H9 (cell line): ENCODE data around the gene TGM4. TPM values are rescaled to one million over a fixed set of nuclear protein-coding genes. Genes with fewer than 3 reads are reported as not detected.

Experiments
- DNase-seq: peaks from one replicate; pipeline ENCODE4 v3.0.0-alpha.2; 2017
- H2AFZ ChIP-seq: one replicate; pipeline ENCODE4 v1.6.1; 2013; ENCODE audit warnings: mild to moderate bottlenecking, low read length, control low read depth, moderate library complexity
- H2AK5ac ChIP-seq: 2 replicates; pipeline ENCODE4 v1.6.1; 2013; ENCODE audit warnings: low read length, control low read depth, mixed read lengths; ENCODE audit not compliant: insufficient read length
- H2BK120ac ChIP-seq: one replicate; pipeline ENCODE4 v1.6.1; 2013; ENCODE audit warnings: low read depth, mild to moderate bottlenecking, low read length, control low read depth, inconsistent platforms; ENCODE audit not compliant: poor library complexity, severe bottlenecking
- H2BK12ac ChIP-seq: 2 replicates; pipeline ENCODE4 v1.6.1; 2013; ENCODE audit warnings: low read length, control low read depth, mixed read lengths, low read depth; ENCODE audit not compliant: insufficient read length
- H2BK15ac ChIP-seq: 2 replicates; pipeline ENCODE4 v1.6.1; 2013; ENCODE audit warnings: low read depth, low read length, control low read depth
- H2BK20ac ChIP-seq: one replicate; pipeline ENCODE4 v1.6.1; 2013; ENCODE audit warnings: low read depth, mild to moderate bottlenecking, low read length, control low read depth, inconsistent platforms; ENCODE audit not compliant: poor library complexity, severe bottlenecking
- H2BK5ac ChIP-seq: 2 replicates; pipeline ENCODE4 v1.6.1; 2013; ENCODE audit warnings: low read length, control low read depth, mixed read lengths; ENCODE audit not compliant: insufficient read length
- H3K14ac ChIP-seq: 2 replicates; pipeline ENCODE4 v1.6.1; 2013; ENCODE audit warnings: low read length, control low read depth; ENCODE audit not compliant: insufficient read depth
- H3K18ac ChIP-seq: 2 replicates; pipeline ENCODE4 v1.6.1; 2013; ENCODE audit warnings: low read depth, mild to moderate bottlenecking, mixed read lengths, low read length, control low read depth; ENCODE audit not compliant: insufficient read length
- H3K23ac ChIP-seq: 2 replicates; pipeline ENCODE4 v1.6.1; 2013; ENCODE audit warnings: low read length, control low read depth, mixed read lengths, low read depth; ENCODE audit not compliant: insufficient read length
- H3K23me2 ChIP-seq: 2 replicates; pipeline ENCODE4 v1.6.1; 2013; ENCODE audit warnings: low read depth, mild to moderate bottlenecking, mixed read lengths, low read length, control low read depth; ENCODE audit not compliant: insufficient read length, poor library complexity, severe bottlenecking
- H3K27ac ChIP-seq: 2 replicates; pipeline ENCODE4 v1.5.1; 2013; ENCODE audit warnings: low read length, control low read depth, mixed read lengths, low read depth; ENCODE audit not compliant: insufficient read length
- H3K27me3 ChIP-seq: 2 replicates; pipeline ENCODE4 v1.6.1; 2013; ENCODE audit warnings: low read length, control low read depth, inconsistent platforms; ENCODE audit not compliant: insufficient read depth
- H3K4ac ChIP-seq: 2 replicates; pipeline ENCODE4 v1.6.1; 2013; ENCODE audit warnings: low read depth, mild to moderate bottlenecking, control low read depth, inconsistent platforms, low read length, moderate library complexity
- H3K4me1 ChIP-seq: 2 replicates; pipeline ENCODE4 v1.6.1; 2013; ENCODE audit warnings: low read length, control low read depth, inconsistent platforms; ENCODE audit not compliant: insufficient read depth
- H3K4me2 ChIP-seq: 2 replicates; pipeline ENCODE4 v1.6.1; 2013; ENCODE audit warnings: low read length, control low read depth, mixed read lengths; ENCODE audit not compliant: insufficient read length, insufficient read depth
- H3K56ac ChIP-seq: 2 replicates; pipeline ENCODE4 v1.6.1; 2013; ENCODE audit warnings: low read depth, mild to moderate bottlenecking, mixed read lengths, low read length, control low read depth; ENCODE audit not compliant: insufficient read length
- H3K79me1 ChIP-seq: 2 replicates; pipeline ENCODE4 v1.6.1; 2013; ENCODE audit warnings: low read depth, mild to moderate bottlenecking, moderate library complexity, low read length, control low read depth, inconsistent platforms; ENCODE audit not compliant: insufficient read depth, poor library complexity, severe bottlenecking
- H3K79me2 ChIP-seq: 2 replicates; pipeline ENCODE4 v1.6.1; 2013; ENCODE audit warnings: low read length, control low read depth, inconsistent platforms; ENCODE audit not compliant: insufficient read depth
- H3K9ac ChIP-seq: 2 replicates; pipeline ENCODE4 v1.6.1; 2013; ENCODE audit warnings: low read length, control low read depth, mixed read lengths; ENCODE audit not compliant: insufficient read length; ENCODE audit errors: extremely low read depth
- H3K9me3 ChIP-seq: one replicate; pipeline ENCODE4 v1.6.1; 2013; ENCODE audit warnings: low read depth, low read length, inconsistent platforms; ENCODE audit not compliant: control insufficient read depth
- H3T11ph ChIP-seq: one replicate; pipeline ENCODE4 v1.6.1; 2013; ENCODE audit warnings: mild to moderate bottlenecking, low read length, control low read depth, inconsistent platforms
- H4K20me1 ChIP-seq: one replicate; pipeline ENCODE4 v1.6.1; 2013; ENCODE audit not compliant: control insufficient read depth, insufficient read length, insufficient read depth
- H4K5ac ChIP-seq: 2 replicates; pipeline ENCODE4 v1.6.1; 2013; ENCODE audit warnings: low read depth, mild to moderate bottlenecking, mixed read lengths, low read length, control low read depth; ENCODE audit not compliant: insufficient read length
- H4K8ac ChIP-seq: replicated peaks from 2 replicates; pipeline ENCODE4 v1.6.1; 2013; ENCODE audit warnings: low read length, control low read depth, mixed read lengths, low read depth; ENCODE audit not compliant: insufficient read length
- H4K91ac ChIP-seq: 2 replicates; pipeline ENCODE4 v1.6.1; 2013; ENCODE audit warnings: low read depth, mild to moderate bottlenecking, moderate library complexity, mixed read lengths, low read length, control low read depth; ENCODE audit not compliant: insufficient read length
- H3K27ac Mint-ChIP-seq, 3 experiments: 2 replicates in 2 of 3; 3 replicates in 1 of 3; pipeline ENCODE4 v1.8.0; 2020 to 2021; ENCODE audit warnings: mixed read lengths in 3 of 3, mild to moderate bottlenecking in 1 of 3, moderate library complexity in 1 of 3
- H3K27me3 Mint-ChIP-seq: 2 replicates; pipeline ENCODE4 v1.8.0; 2021; ENCODE audit warnings: low read depth, mild to moderate bottlenecking, moderate library complexity, mixed read lengths
- H3K36me3 Mint-ChIP-seq, 3 experiments: 2 replicates in 2 of 3; 3 replicates in 1 of 3; pipeline ENCODE4 v1.8.0; 2020 to 2021; ENCODE audit warnings: low read depth in 3 of 3, mixed read lengths in 3 of 3; ENCODE audit not compliant: insufficient read depth in 1 of 3
- H3K4me1 Mint-ChIP-seq, 2 experiments: 2 replicates each; pipeline ENCODE4 v1.8.0; 2020; ENCODE audit warnings: mixed read lengths in 2 of 2
- H3K4me3 Mint-ChIP-seq, 2 experiments: 2 replicates in 1 of 2; 3 replicates in 1 of 2; pipeline ENCODE4 v1.8.0; 2020 to 2021; ENCODE audit warnings: mild to moderate bottlenecking in 2 of 2, mixed read lengths in 2 of 2, moderate library complexity in 1 of 2
- H3K9me3 Mint-ChIP-seq, 2 experiments: 2 replicates in 1 of 2; 3 replicates in 1 of 2; pipeline ENCODE4 v1.8.0; 2020; ENCODE audit warnings: mild to moderate bottlenecking in 2 of 2, mixed read lengths in 2 of 2, moderate library complexity in 1 of 2
- WGBS: extraction: QIAGEN DNeasy Blood & Tissue Kit; methylation state at CpG from one replicate; pipeline ENCODE4 v1.1.7; 2013; ENCODE audit warnings: missing lambda C conversion rate, low lambda C conversion rate, mixed read lengths; ENCODE audit not compliant: insufficient read length; ENCODE audit errors: extremely low coverage; 5-methylcytosine and 5-hydroxymethylcytosine counted together
- total RNA-seq: library from RNA; stranded (reverse); gene quantifications from 2 replicates; pipeline ENCODE4 v1.2.1, GENCODE V29; 2021
- TF ChIP-seq, protein P1 (sequence below): fragments of 200-600 bp; sonication (generic); conservative IDR thresholded peaks from 3 replicates; pipeline ENCODE4 v1.8.0; 2021; ENCODE audit warnings: antibody characterized with exemption, mild to moderate bottlenecking

TGM4 gene
- total RNA-seq, 1 experiment from 2014 or later: not detected

DNA sequence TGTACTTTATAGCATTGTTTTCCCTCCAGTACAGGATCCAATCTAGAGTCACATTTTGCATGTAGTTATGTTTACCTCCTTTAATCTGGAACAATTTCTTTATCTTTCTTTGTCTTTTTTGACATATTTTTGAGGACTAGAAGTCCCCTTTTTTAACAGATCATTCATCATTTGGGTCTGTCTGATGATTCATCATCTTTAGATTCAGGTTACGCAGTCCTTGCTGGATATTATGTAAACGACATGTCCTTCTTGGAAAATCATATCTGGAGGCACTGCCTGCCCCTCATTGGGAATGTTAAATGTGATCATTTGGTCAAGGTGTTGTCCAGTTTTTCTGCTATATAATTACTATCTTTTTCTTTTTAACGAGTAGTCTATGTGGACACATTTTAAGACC, 18.3 kb downstream of the TGM4 start:
- Histone ChIP-seq H4K5ac (no peak overlapping the region), H3K27ac (no peak overlapping the region), H3K79me1 (no peaks in the 10 kb centered on the region), H2BK12ac (no peak overlapping the region), H3K4ac (no peak overlapping the region), H2AFZ (no peak overlapping the region), H3K9ac (no peak overlapping the region), H3K4me2 (no peak overlapping the region), H3K23me2 (no peaks in the 10 kb centered on the region), H2AK5ac (no peak overlapping the region), H4K20me1 (no peaks in the 10 kb centered on the region), H3K18ac (no peak overlapping the region), H3K4me1 (peaks cover 9% of the 10 kb centered on the region; the same call in 1 of the 2 replicates), H3K14ac (no peak overlapping the region), H3K56ac (no peak overlapping the region), H2BK5ac (no peak overlapping the region), H4K91ac (no peak overlapping the region), H2BK120ac (no peak overlapping the region), H3K9me3 (no peaks in the 10 kb centered on the region), H3K23ac (no peak overlapping the region), H3K79me2 (no peaks in the 10 kb centered on the region), H2BK15ac (no peak overlapping the region), H2BK20ac (no peak overlapping the region), H4K8ac (no peak overlapping the region), H3T11ph (no peak overlapping the region), H3K27me3 (no peaks in the 10 kb centered on the region; the same call in 1 of the 2 replicates)
- WGBS: no CpG with 5 or more reads among the region's 3 CpGs
- TF ChIP-seq, protein P1, sequence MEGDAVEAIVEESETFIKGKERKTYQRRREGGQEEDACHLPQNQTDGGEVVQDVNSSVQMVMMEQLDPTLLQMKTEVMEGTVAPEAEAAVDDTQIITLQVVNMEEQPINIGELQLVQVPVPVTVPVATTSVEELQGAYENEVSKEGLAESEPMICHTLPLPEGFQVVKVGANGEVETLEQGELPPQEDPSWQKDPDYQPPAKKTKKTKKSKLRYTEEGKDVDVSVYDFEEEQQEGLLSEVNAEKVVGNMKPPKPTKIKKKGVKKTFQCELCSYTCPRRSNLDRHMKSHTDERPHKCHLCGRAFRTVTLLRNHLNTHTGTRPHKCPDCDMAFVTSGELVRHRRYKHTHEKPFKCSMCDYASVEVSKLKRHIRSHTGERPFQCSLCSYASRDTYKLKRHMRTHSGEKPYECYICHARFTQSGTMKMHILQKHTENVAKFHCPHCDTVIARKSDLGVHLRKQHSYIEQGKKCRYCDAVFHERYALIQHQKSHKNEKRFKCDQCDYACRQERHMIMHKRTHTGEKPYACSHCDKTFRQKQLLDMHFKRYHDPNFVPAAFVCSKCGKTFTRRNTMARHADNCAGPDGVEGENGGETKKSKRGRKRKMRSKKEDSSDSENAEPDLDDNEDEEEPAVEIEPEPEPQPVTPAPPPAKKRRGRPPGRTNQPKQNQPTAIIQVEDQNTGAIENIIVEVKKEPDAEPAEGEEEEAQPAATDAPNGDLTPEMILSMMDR: no peak
- H3K4me1 Mint-ChIP-seq: peaks cover 6 to 19% of the 10 kb centered on the region in 2 experiments
- H3K4me3 Mint-ChIP-seq: no peak overlapping the region
- H3K27me3 Mint-ChIP-seq: no peaks in the 10 kb centered on the region
- no peaks in the 10 kb centered on the region; a peak in 1 of 7 replicates for H3K36me3 Mint-ChIP-seq
- no peaks in the 10 kb centered on the region for H3K9me3 Mint-ChIP-seq
- no peak for DNase-seq
- H3K27ac Mint-ChIP-seq: no peak overlapping the region
